PC-9 (cell line): ENCODE results near the gene KAT7.

Experiments
- CTCF ChIP-seq: fragments of 200-600 bp; sonication (generic); conservative IDR thresholded peaks from 2 replicates; pipeline ENCODE4 v1.6.1; 2017; ENCODE audit warnings: mixed run types, antibody characterized with exemption, mild to moderate bottlenecking, moderate library complexity
- EZH2 ChIP-seq: fragments of 200-600 bp; sonication (generic); IDR thresholded peaks from 2 replicates; pipeline ENCODE4 v1.8.0; 2017; ENCODE audit warnings: antibody characterized with exemption, low read depth

- no peak for TF ChIP-seq CTCF
- no peak for TF ChIP-seq EZH2
Observed at GRCh38 chr17:49817993-49818392, 29.5 kb downstream of the KAT7 start.
